ENCODE results near the gene CLCN3. TPM values are rescaled to one million over a fixed set of nuclear protein-coding genes. Genes with fewer than 3 reads are reported as not detected.
"Not testable (repeated sequence)": the region's sequence is repeated elsewhere in the genome, so short reads cannot be mapped to it uniquely, and the experiment has no call there.

CLCN3 gene
- total and polyA plus RNA-seq, 5 experiments from 2014 or later = 11.2 to 36.1 (median 11.8) TPM

DNA sequence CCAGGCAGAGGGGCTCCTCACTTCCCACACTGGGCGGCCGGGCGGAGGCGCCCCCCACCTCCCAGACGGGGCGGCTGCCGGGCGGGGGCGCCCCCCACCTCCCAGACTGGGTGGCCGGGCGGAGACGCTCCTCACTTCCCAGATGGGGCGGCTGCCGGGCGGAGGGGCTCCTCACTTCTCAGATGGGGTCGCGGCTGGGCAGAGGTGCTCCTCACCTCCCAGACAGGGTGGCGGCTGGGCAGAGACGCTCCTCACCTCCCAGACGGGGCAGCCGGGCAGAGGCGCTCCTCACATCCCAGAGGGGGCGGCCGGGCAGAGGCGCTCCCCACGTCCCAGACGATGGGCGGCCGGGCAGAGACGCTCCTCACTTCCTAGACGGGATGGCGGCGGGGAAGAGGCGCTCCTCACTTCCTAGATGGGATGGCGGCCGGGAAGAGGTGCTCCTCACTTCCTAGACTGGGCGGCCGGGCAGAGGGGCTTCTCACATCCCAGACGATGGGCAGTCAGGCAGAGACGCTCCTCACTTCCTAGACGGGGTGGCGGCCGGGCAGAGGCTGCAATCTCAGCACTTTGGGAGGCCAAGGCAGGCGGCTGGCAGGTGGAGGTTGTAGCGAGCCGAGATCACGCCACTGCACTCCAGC lies 58.7 kb downstream of the CLCN3 start:
- DNase-seq, H3K27ac Mint-ChIP-seq, H3K9me3 Mint-ChIP-seq, H3K4me3 Mint-ChIP-seq, H3K27me3 Mint-ChIP-seq, ATAC-seq, POLR2A ChIA-PET: not testable (repeated sequence)
- H3K36me3 Mint-ChIP-seq = peaks cover 12 to 35% (median 25%) of the 10 kb centered on the region in 3 donors
- H3K4me1 Mint-ChIP-seq = peaks cover 0 to 11% (median 4%) of the 10 kb centered on the region in 4 donors

DNA sequence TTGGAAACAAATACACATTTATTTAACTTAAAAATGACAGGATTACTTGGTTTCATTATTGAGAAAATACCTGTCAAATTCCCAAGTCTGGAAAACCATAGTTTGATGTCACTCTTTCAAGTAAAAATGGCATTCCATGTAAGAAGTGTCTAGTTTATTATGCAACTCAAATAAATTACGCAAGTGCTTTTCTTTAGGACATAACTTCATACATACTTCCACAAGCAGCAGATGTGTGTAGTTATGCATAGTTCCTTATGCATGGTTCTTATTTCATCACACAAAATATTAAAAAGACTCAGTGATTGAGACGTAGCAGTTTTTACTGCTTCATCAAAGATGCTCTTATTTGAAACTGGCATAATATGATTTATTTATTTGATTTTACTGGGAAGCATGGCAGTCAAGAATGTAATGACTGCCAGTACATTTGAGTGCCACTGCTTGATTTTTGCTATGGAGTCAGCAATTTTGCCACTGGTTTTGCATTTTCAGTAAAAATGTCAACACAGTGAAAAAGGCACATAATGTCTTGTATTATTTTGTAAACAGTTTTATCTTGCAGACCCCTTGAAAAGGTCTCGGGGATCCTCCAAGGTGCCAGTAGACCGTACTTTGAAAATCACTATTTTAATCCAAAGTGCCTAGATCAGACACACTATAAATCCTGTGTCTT lies 62.1 kb downstream of the CLCN3 start:
- ATAC-seq (no peak), DNase-seq (no peak)
- Mint-ChIP-seq H3K9me3 (no peaks in the 10 kb centered on the region), H3K4me3 (no peak overlapping the region), H3K27ac (peak overlapping the region in 1 of 10 donors; percentile 8), H3K36me3 (peaks cover 12 to 57% (median 34%) of the 10 kb centered on the region in 3 donors), H3K27me3 (no peaks in the 10 kb centered on the region), H3K4me1 (peaks cover 0 to 3% (median 0%) of the 10 kb centered on the region in 4 donors)
- POLR2A ChIA-PET = no interaction called here

DNA sequence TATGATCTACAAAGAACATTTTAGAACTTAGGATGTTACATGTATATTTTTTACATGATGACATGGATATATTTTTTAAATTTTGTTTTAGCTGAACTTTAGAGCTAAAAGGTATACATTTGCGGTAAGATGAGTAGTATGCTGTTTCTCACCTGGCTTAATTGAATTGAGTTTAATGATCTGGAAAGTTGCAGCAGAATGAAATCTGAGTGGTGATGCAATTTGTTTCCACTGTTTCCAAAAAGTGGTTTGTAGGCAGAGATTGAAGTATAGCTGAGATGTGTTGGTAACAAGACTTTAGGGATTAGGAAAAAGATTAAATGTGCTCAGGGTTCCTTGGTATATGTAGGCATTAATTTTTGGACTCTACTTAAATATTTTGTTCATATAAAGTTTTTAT lies 69.3 kb downstream of the CLCN3 start:
- peaks cover 6 to 10% (median 10%) of the 10 kb centered on the region in 4 donors for H3K4me1 Mint-ChIP-seq
- no peak overlapping the region for H3K4me3 Mint-ChIP-seq
- POLR2A ChIA-PET = interaction anchor here (0.7 kb wide), 1 partner anchor 19 kb away, joined by 5 read pairs; no protein-coding TSS in a partner anchor
- H3K27me3 Mint-ChIP-seq = no peaks in the 10 kb centered on the region
- ATAC-seq (no peak), DNase-seq (no peak)
- peaks cover 10 to 55% (median 27%) of the 10 kb centered on the region in 3 donors for H3K36me3 Mint-ChIP-seq
- H3K9me3 Mint-ChIP-seq = no peaks in the 10 kb centered on the region
- no peak overlapping the region for H3K27ac Mint-ChIP-seq

DNA sequence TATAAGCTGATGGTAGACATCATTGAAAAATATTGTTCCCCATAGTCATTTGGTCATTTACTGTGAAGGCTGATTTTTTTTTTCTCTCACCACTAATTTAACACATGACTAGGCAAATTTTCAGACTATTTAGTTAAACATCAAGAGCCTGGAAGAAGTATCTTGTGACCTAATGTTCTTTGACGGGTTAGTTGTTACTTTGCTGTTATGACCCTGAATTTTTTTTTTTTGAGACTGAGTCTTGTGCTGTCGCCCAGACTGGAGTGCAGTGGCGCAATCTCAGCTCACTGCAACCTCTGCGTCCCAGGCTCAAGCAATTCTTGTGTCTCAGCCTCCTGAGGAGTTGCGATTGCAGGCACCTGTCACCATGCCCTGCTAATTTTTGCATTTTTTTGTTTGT lies 70.4 kb downstream of the CLCN3 start:
- POLR2A ChIA-PET = no interaction called here
- ATAC-seq (no peak), DNase-seq (no peak)
- Mint-ChIP-seq H3K36me3 (peaks cover 10 to 52% (median 27%) of the 10 kb centered on the region in 3 donors), H3K4me1 (peaks cover 6 to 10% (median 10%) of the 10 kb centered on the region in 4 donors), H3K27me3 (no peaks in the 10 kb centered on the region), H3K9me3 (no peaks in the 10 kb centered on the region), H3K27ac (peak overlapping the region in 1 of 10 donors; percentile 63), H3K4me3 (no peak overlapping the region)

DNA sequence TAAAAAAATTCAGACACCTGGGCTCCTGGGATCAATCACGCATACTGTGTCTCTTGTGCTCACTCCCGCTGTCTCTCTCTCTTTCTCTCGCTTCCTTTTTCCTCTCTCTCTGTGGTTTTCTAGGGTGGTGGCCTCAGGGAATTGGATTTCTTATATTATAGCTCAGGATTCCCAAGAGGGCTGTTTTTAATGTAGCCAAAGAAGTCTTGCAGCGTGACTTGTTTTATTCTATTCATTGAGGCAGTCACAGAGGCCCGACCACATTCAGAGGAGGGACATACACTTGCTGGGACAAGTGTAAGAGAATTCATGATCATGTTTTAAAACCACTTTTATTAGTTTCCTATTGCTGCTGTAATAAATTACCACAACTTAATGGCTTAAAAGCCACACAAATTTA lies 78.0 kb downstream of the CLCN3 start:
- H3K9me3 Mint-ChIP-seq = no peaks in the 10 kb centered on the region
- H3K4me1 Mint-ChIP-seq = peaks cover 0 to 4% (median 0%) of the 10 kb centered on the region in 4 donors
- peak overlapping the region in 1 of 10 donors; percentile 36 for H3K27ac Mint-ChIP-seq
- DNase-seq (no peak), ATAC-seq (no peak)
- no peak overlapping the region for H3K4me3 Mint-ChIP-seq
- H3K27me3 Mint-ChIP-seq = no peaks in the 10 kb centered on the region
- peaks cover 7 to 53% (median 26%) of the 10 kb centered on the region in 3 donors for H3K36me3 Mint-ChIP-seq
- POLR2A ChIA-PET = no interaction called here

DNA sequence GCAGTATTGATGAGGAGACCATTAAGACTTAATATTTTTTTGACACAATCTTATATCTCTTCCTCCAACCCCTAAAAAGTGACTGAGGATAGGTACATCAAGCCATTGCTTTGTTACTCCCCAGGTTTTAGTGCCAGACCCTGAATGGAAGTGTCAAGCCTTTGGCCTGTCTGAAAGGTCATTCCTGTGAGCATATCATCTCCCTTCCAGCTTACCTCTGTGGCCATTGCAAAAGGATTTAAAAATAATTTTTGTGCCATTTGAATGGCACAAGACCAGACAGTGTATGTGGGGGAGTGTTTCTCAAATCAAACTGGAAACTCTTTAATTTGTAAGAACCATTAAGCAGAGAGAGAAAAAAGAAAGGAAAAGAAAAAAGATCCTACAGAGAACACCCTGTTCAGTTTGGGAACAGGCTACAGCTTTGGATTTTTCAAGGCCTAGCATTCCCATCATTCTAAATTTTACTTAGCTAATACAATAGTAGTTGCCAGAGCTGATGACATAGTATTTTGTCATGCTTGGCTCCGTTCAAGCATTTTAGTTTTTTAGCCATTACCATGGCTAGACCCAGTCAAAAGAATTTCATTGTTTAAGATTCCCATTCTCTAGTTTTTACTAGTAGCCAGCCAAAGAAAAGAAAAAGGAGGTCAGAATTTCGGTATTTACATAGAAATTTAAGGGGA lies 87.7 kb downstream of the CLCN3 start:
- Mint-ChIP-seq H3K4me1 (peaks cover 0 to 7% (median 0%) of the 10 kb centered on the region in 4 donors), H3K27me3 (no peaks in the 10 kb centered on the region), H3K9me3 (no peaks in the 10 kb centered on the region), H3K36me3 (peaks cover 0 to 63% (median 3%) of the 10 kb centered on the region in 3 donors), H3K27ac (peak overlapping the region in 4 of 10 donors; percentile 7 to 61 (median 33)), H3K4me3 (no peak overlapping the region)
- DNase-seq (no peak), ATAC-seq (no peak)
- POLR2A ChIA-PET = interaction anchor here (0.6 kb wide), 1 partner anchor 45 kb away, joined by 5 read pairs; no protein-coding TSS in a partner anchor

DNA sequence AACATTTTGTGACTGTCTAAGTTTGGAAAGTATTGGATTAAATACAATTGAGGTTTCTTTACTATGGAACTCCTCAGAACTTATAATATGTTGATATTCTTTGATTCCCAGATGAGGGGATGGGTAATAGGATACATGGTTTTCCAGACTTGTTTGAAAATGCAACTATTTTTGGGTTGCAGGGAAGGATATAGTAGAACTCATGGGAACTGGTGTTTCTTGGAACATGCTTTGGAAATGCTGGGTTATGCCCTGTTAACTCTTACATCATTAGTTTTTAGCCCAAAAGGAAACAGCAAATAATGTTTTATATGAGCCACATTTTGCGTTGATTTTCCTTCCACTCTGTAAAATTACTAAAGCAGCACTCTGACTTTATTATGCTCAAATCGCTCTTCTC lies 95.4 kb downstream of the CLCN3 start:
- H3K4me1 Mint-ChIP-seq = peaks cover 0 to 9% (median 4%) of the 10 kb centered on the region in 4 donors
- H3K27ac Mint-ChIP-seq = peak overlapping the region in 3 of 10 donors; percentile 12 to 34 (median 19)
- no peaks in the 10 kb centered on the region for H3K9me3 Mint-ChIP-seq
- POLR2A ChIA-PET = no interaction called here
- DNase-seq = no peak
- peaks cover 0 to 81% (median 11%) of the 10 kb centered on the region in 3 donors for H3K36me3 Mint-ChIP-seq
- ATAC-seq = no peak
- no peaks in the 10 kb centered on the region for H3K27me3 Mint-ChIP-seq
- H3K4me3 Mint-ChIP-seq = no peak overlapping the region

DNA sequence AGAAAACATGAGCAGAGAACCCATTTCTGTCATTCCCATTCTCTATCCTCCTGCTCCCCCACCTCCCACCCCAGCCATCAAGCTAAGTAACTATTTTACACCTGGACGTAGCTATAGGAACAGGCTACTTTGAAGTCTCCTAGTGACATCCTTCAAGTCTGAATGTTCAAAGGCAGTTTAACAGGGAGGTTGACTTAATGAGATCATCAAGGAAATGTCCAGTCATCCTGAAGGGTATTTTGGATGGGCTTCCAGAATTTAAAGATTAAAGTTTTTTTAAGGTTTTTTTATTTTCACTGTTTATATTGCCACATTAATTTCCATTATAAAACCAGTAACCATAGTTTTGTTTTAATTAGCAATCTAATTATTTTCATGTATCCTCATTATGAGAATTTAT lies 96.3 kb downstream of the CLCN3 start:
- Mint-ChIP-seq H3K36me3 (peaks cover 0 to 77% (median 11%) of the 10 kb centered on the region in 3 donors), H3K27me3 (no peaks in the 10 kb centered on the region), H3K9me3 (no peaks in the 10 kb centered on the region), H3K4me3 (no peak overlapping the region), H3K27ac (peak overlapping the region in 1 of 10 donors; percentile 34), H3K4me1 (peaks cover 0 to 9% (median 4%) of the 10 kb centered on the region in 4 donors)
- no peak for DNase-seq
- no peak for ATAC-seq
- POLR2A ChIA-PET = no interaction called here

DNA sequence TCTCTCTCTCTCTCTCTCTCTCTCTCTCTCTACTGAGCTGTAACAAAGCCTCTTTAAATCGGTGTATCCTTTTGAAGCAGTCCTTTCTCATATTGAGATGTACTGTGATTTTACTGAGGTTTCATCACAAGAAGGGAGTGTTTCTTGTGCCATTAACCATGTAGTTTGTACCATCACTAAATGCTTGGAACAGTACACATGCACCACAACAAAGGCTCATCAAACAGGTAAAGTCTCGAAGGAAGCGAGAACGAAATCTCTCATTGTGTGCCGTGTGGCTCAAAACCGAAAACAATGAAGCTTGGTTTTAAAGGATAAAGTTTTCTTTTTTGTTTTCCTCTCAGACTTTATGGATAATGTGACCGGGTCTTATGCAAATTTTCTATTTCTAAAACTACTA lies 100.2 kb downstream of the CLCN3 start:
- POLR2A ChIA-PET = interaction anchor here (0.8 kb wide), 1 partner anchor 695 kb away, joined by 6 read pairs; no protein-coding TSS in a partner anchor
- Mint-ChIP-seq H3K9me3 (no peaks in the 10 kb centered on the region), H3K36me3 (peaks cover 0 to 44% (median 0%) of the 10 kb centered on the region in 3 donors), H3K4me3 (peak overlapping the region in 1 of 10 donors; percentile 23), H3K4me1 (peaks cover 0 to 9% (median 4%) of the 10 kb centered on the region in 4 donors), H3K27ac (peak overlapping the region in 6 of 10 donors; percentile 13 to 70 (median 32)), H3K27me3 (no peaks in the 10 kb centered on the region)
- no peak for ATAC-seq
- peak in 1 of 10 donors; percentile 7 for DNase-seq

DNA sequence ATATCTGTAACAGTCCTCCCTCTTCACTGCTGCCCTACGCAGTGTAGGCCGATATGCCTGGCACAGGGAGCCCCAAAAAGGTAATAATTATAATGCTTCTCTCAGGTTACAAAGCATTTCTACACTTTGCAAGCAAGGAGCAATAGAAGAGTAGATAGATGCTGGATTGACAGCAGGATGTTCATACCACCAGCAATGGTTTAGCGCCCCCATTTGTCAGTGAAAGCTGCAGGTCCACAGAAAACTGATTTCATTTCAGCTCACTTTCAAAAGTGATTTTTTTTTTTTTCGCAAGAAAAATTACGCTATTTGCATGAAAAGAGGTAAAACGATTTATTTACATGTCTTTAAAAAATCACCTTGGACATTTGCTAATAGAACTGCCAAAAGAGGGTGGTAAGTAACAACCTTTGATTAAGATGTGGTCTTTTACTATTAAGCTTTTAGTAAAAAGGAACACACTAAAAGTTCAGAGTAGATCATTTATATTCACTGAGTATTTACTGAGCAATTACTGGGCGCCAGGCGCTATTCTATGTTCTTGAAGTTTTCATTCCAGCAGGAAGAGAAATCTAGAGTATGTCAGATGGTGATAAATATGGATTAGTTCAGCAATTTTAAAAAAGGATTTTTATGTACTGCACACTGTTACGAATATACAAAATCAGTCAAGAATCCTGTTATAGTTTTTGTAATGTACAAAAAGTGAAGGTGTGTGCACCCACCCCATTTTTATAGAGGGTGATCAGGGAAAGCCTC lies 103.0 kb downstream of the CLCN3 start:
- DNase-seq (peak in 2 of 10 donors; percentile 5 to 11), ATAC-seq (no peak)
- Mint-ChIP-seq H3K27ac (peak overlapping the region in 2 of 10 donors; percentile 48 to 73), H3K4me1 (peaks cover 0 to 9% (median 5%) of the 10 kb centered on the region in 4 donors), H3K36me3 (peaks cover 0 to 25% (median 2%) of the 10 kb centered on the region in 3 donors), H3K27me3 (no peaks in the 10 kb centered on the region), H3K4me3 (no peak overlapping the region), H3K9me3 (no peaks in the 10 kb centered on the region)
- POLR2A ChIA-PET = no interaction called here

DNA sequence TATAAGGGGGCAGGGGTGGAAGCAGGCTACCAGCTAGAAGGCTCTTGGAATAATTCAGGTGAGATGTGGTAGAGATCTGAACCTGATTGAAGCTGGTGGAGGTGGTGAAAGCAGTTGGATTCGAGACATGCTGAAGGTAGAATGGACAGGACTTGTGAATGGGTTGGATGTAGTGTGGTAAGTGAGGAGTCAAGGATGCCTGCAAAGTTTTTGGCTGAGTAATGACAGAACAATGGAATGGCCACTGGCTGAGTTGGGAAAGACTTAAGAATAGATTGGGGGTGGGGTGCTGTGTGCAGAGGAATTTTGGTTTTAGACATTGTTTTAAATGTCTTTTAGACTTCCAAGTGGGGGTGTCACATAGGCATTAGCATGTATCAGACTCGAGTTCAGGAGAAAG lies 103.9 kb downstream of the CLCN3 start:
- H3K9me3 Mint-ChIP-seq = no peaks in the 10 kb centered on the region
- DNase-seq = no peak
- H3K27ac Mint-ChIP-seq = no peak overlapping the region
- H3K4me1 Mint-ChIP-seq = peaks cover 0 to 9% (median 5%) of the 10 kb centered on the region in 4 donors
- POLR2A ChIA-PET = no interaction called here
- ATAC-seq = no peak
- peaks cover 0 to 18% (median 2%) of the 10 kb centered on the region in 3 donors for H3K36me3 Mint-ChIP-seq
- H3K27me3 Mint-ChIP-seq = no peaks in the 10 kb centered on the region
- H3K4me3 Mint-ChIP-seq = no peak overlapping the region

DNA sequence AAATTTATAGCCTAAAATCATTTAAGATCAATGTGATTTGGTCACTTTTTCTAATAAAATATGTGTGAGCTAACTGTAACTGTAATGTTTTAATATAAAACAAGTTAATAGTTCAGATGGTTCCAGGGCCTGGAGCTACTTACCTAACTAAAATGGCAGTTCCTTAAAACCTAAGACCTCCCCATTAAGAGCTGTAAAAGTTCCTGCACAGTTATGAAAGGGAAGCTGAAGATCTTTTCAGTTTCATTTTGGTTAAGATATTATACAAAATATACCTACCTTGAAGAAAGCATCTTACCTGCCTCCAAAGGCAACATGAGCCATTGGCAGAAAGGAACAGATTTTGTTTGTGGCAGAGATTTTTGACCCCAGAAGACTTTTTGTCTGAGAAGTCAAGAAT lies 107.2 kb downstream of the CLCN3 start:
- Mint-ChIP-seq H3K4me1 (peaks cover 0 to 3% (median 0%) of the 10 kb centered on the region in 4 donors), H3K4me3 (no peak overlapping the region), H3K36me3 (peaks cover 0 to 21% (median 11%) of the 10 kb centered on the region in 3 donors), H3K27ac (no peak overlapping the region), H3K9me3 (no peaks in the 10 kb centered on the region), H3K27me3 (no peaks in the 10 kb centered on the region)
- ATAC-seq (no peak), DNase-seq (no peak)
- POLR2A ChIA-PET = interaction anchor here (0.7 kb wide), 1 partner anchor 19 kb away, joined by 4 read pairs; no protein-coding TSS in a partner anchor

Measured in naive thymus-derived CD8-positive, alpha-beta T cell (primary cell).